ENCODE measurements around the gene RPL22L1. TPM values are rescaled to one million over a fixed set of nuclear protein-coding genes. Genes with fewer than 3 reads are reported as not detected.

RPL22L1 gene
- total RNA-seq, 4 donors from 2014 or later = 27.5 to 65.2 (median 29.0) TPM

DNA sequence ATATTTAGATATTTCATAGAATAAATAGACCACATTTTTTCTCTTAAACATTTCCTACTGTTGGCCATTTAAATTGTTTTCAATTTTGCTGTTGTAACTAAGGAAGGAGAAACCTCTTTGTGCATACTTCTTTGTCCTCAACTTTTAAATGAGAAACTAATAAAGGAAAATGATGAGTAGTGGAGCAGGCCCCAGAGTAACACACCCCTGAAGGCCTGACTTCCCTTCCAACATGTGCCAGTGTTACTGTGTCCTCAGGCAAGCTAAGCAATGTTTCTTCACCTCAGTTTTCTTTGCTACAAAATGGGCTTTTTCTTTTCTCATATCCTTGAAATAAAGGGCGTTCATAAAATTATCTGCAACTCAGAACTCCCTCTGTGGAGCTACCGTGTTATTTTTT, 53.7 kb downstream of the RPL22L1 start:
- DNase-seq = no peak
- H3K9me3 ChIP-seq = no peaks in the 10 kb centered on the region
- TF ChIP-seq POLR2A (IDR thresholded peaks at IDR 0.05) (no peak), CTCF (IDR thresholded peaks at IDR 0.05) (no peak)

DNA sequence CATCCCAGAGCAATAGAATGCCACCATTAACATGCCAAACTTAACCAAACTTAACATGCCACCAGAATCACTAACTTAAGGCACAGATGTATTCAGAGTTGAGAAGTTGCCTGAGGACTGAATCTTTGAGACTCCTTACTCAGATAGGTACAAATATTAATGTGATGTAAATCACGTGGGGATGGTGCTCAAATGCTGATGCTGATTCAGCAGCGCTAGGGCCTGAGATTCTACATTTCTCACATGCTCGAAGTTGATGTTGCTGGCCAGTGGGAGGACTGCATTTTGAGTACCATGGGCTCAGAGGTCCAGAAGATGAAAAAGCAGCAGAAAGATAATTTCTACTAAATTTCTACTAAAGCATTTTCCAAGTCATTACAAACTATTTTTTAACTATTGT, 54.1 kb downstream of the RPL22L1 start:
- H3K27me3 ChIP-seq = no peaks in the 10 kb centered on the region
- no peaks in the 10 kb centered on the region for H3K36me3 ChIP-seq
- DNase-seq = no peak
- peaks cover 0 to 9% (median 1%) of the 10 kb centered on the region in 4 donors for H3K4me1 ChIP-seq
- TF ChIP-seq POLR2A (IDR thresholded peaks at IDR 0.05) = no peak
- no peak for TF ChIP-seq CTCF (IDR thresholded peaks at IDR 0.05)
- H3K4me3 ChIP-seq = no peak overlapping the region
- no peak overlapping the region for H3K27ac ChIP-seq
- H3K9me3 ChIP-seq = no peaks in the 10 kb centered on the region

More for the DNA sequence above, 53.7 kb downstream of the RPL22L1 start:
- H3K4me3 ChIP-seq = no peak overlapping the region
- H3K27ac ChIP-seq = no peak overlapping the region
- H3K27me3 ChIP-seq = no peaks in the 10 kb centered on the region
- H3K36me3 ChIP-seq = no peaks in the 10 kb centered on the region
- H3K4me1 ChIP-seq = peaks cover 0 to 9% (median 1%) of the 10 kb centered on the region in 4 donors

GRCh38 chr3:170815340-170815739, 54.7 kb downstream of the RPL22L1 start:
- Histone ChIP-seq H3K27me3 (no peaks in the 10 kb centered on the region), H3K4me1 (peaks cover 0 to 13% (median 1%) of the 10 kb centered on the region in 4 donors), H3K9me3 (no peaks in the 10 kb centered on the region), H3K4me3 (no peak overlapping the region), H3K27ac (no peak overlapping the region), H3K36me3 (no peaks in the 10 kb centered on the region)
- TF ChIP-seq CTCF (IDR thresholded peaks at IDR 0.05) (no peak), POLR2A (IDR thresholded peaks at IDR 0.05) (no peak)
- DNase-seq = peak in 1 of 3 donors; percentile 50

Other genes starting within 250 kb of the RPL22L1 start
- gene EIF5A2, start 38.4 kb upstream of the RPL22L1 start, total RNA-seq = 1 to 10 TPM in 3 of 4 donors, under 1 TPM in 1; 0.57 to 5.0 (median 1.8) TPM
- 100 to 1,000 TPM in 2 of 4 donors, 10 to 100 TPM in 1, 1 to 10 TPM in 1; 2.5 to 115 (median 92.7) TPM for gene SLC2A2, start 156.5 kb upstream of the RPL22L1 start, total RNA-seq

All from Peyer's patch (tissue), 4 donors.